Left lung (tissue), 10 donors: Measurements from ENCODE around the gene NXPH2. TPM values are rescaled to one million over a fixed set of nuclear protein-coding genes. Genes with fewer than 3 reads are reported as not detected.
"Not testable (repeated sequence)": the region's sequence is repeated elsewhere in the genome, so short reads cannot be mapped to it uniquely, and the experiment has no call there.

Experiments used
- ATAC-seq: fragments of 200-7000 bp; cut with Tn5 transposase; one replicate; pipeline ENCODE4 v1.9.1; 2020; ENCODE audit warnings: moderate library complexity
- DNase-seq, 4 donors: peaks; one replicate each; pipeline ENCODE4 v3.0.0-alpha.2; 2013 to 2020
- H3K27ac ChIP-seq, 2 donors: fragments of 200-600 bp; sonication (generic) in 1 of 2; one replicate each; pipeline versions ENCODE4 v1.5.0 to v1.8.0; 2020 to 2021
- H3K27me3 ChIP-seq, 2 donors: fragments of 200-600 bp; sonication (generic) in 1 of 2; one replicate each; pipeline versions ENCODE4 v1.5.0 to v1.8.0; 2020 to 2021
- H3K36me3 ChIP-seq, 2 donors: fragments of 200-600 bp; sonication (generic) in 1 of 2; one replicate each; pipeline versions ENCODE4 v1.5.0 to v1.8.0; 2020 to 2021
- H3K4me1 ChIP-seq, 2 donors: fragments of 200-600 bp; one replicate each; pipeline ENCODE4 v1.8.0; 2021
- H3K4me3 ChIP-seq, 2 donors: fragments of 200-600 bp; sonication (generic) in 1 of 2; one replicate each; pipeline versions ENCODE4 v1.5.0 to v1.8.0; 2020 to 2021; ENCODE audit warnings: mild to moderate bottlenecking in 1 of 2
- H3K9me3 ChIP-seq, 2 donors: fragments of 200-600 bp; sonication (generic) in 1 of 2; one replicate each; pipeline versions ENCODE4 v1.5.0 to v1.8.0; 2020 to 2021
- CTCF ChIP-seq, 2 donors: fragments of 200-600 bp; sonication (generic) in 1 of 2; IDR thresholded peaks; one replicate each; pipeline versions ENCODE4 v1.5.0 to v1.8.0; 2021; ENCODE audit warnings: antibody characterized with exemption in 2 of 2
- intact Hi-C, 2 donors: fragments of 100-400 bp; cut with DNase I; formaldehyde crosslinking; loops; one replicate each; pipeline versions ENCODE4 v1.11.2 to v1.14.2; 2022
- polyA plus RNA-seq, 6 donors: library from polyadenylated mRNA; unstranded; fragments of 120-200 nt; gene quantifications; one replicate each; pipeline ENCODE4 v1.2.1, GENCODE V29; 2013; ENCODE audit not compliant: insufficient read length in 6 of 6
- total RNA-seq, 2 donors: library from RNA; stranded (reverse); fragmentation: NEBNext Ultra II Directional; extraction: Animal tissue kit (Norgen Biotek cat#: 25700); gene quantifications; one replicate each; pipeline ENCODE4 v1.2.1, GENCODE V29; 2021
- donor health status: DM: no; HTN: yes; CAD: no.
- donor health status: DM: no; HTN: no; CAD: no.

Gene NXPH2
- total and polyA plus RNA-seq, 8 donors: 0.58 to 1.3 (median 1.0) TPM; not detected in 2

GRCh38 chr2:138652378-138652777 is 127.8 kb downstream of the NXPH2 start:
- H3K36me3 ChIP-seq: no peaks in the 10 kb centered on the region
- H3K4me3 ChIP-seq: no peak overlapping the region
- intact Hi-C loops: no loop called here
- H3K27me3 ChIP-seq: no peaks in the 10 kb centered on the region
- TF ChIP-seq CTCF (IDR thresholded peaks at IDR 0.05): no peak
- no peaks in the 10 kb centered on the region for H3K4me1 ChIP-seq
- DNase-seq (no peak), ATAC-seq (peak; percentile 50)
- H3K27ac ChIP-seq: no peak overlapping the region
- no peaks in the 10 kb centered on the region for H3K9me3 ChIP-seq

- Histone ChIP-seq H3K27ac (no peak overlapping the region), H3K9me3 (no peaks in the 10 kb centered on the region), H3K27me3 (no peaks in the 10 kb centered on the region), H3K4me3 (no peak overlapping the region), H3K36me3 (no peaks in the 10 kb centered on the region), H3K4me1 (no peaks in the 10 kb centered on the region)
- DNase-seq (no peak), ATAC-seq (peak; percentile 30)
- intact Hi-C loops: no loop called here
- TF ChIP-seq CTCF (IDR thresholded peaks at IDR 0.05): no peak
Observed at GRCh38 chr2:138649571-138649970, 130.6 kb downstream of the NXPH2 start.

- H3K36me3 ChIP-seq: no peaks in the 10 kb centered on the region
- intact Hi-C loops: no loop called here
- DNase-seq: no peak
- no peak for ATAC-seq
- no peak for TF ChIP-seq CTCF (IDR thresholded peaks at IDR 0.05)
- H3K27me3 ChIP-seq: no peaks in the 10 kb centered on the region
- H3K4me1 ChIP-seq: no peaks in the 10 kb centered on the region
- H3K27ac ChIP-seq: no peak overlapping the region
- no peak overlapping the region for H3K4me3 ChIP-seq
- H3K9me3 ChIP-seq: no peaks in the 10 kb centered on the region
Observed at GRCh38 chr2:138648606-138649005, 131.6 kb downstream of the NXPH2 start.

GRCh38 chr2:138644776-138645175 is 135.4 kb downstream of the NXPH2 start:
- H3K4me3 ChIP-seq, intact Hi-C loops, H3K36me3 ChIP-seq, ATAC-seq, H3K9me3 ChIP-seq, H3K27me3 ChIP-seq, DNase-seq, H3K4me1 ChIP-seq, H3K27ac ChIP-seq: not testable (repeated sequence)

GRCh38 chr2:138640921-138641676 is 139.1 kb downstream of the NXPH2 start:
- Histone ChIP-seq H3K27me3 (no peaks in the 10 kb centered on the region), H3K27ac (no peak overlapping the region), H3K9me3 (no peaks in the 10 kb centered on the region), H3K36me3 (no peaks in the 10 kb centered on the region), H3K4me3 (no peak overlapping the region), H3K4me1 (no peaks in the 10 kb centered on the region)
- ATAC-seq (no peak), DNase-seq (peak in 1 of 4 donors; percentile 31)
- no peak for TF ChIP-seq CTCF (IDR thresholded peaks at IDR 0.05)
- intact Hi-C loops: no loop called here

GRCh38 chr2:138637686-138638085 is 142.5 kb downstream of the NXPH2 start:
- TF ChIP-seq CTCF (IDR thresholded peaks at IDR 0.05): no peak
- Histone ChIP-seq H3K4me1 (no peaks in the 10 kb centered on the region), H3K4me3 (no peak overlapping the region), H3K9me3 (peaks cover 0 to 7% of the 10 kb centered on the region in 2 donors), H3K27ac (no peak overlapping the region), H3K27me3 (no peaks in the 10 kb centered on the region), H3K36me3 (no peaks in the 10 kb centered on the region)
- ATAC-seq (no peak), DNase-seq (no peak)
- intact Hi-C loops: no loop called here
